ENCODE measurements around the gene MKRN3.
"Not testable (repeated sequence)": the region's sequence is repeated elsewhere in the genome, so short reads cannot be mapped to it uniquely, and the experiment has no call there.

Gene MKRN3

DNA sequence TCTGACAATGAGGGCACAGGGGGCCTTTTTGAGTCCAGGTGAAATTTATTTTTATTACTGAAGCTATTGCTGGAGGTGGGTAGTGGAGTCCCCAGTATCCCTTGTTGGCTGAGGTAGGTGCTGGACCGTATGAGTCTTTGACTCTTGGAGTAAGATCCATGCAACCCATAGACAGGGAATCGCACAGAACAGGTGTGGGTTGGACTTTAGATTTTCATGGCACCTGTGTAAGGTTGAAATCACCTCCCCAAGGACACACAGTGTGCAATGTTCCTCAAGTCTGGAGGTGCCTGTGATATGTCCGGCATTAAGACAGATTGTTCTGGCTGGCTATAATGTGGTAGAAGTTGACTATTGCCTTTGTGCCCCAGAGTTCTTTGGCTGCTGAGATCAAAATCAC lies 23.5 kb downstream of the MKRN3 start:
- DNase-seq (ENCODE audit: low read depth in 2 of 2) = no peak

DNA sequence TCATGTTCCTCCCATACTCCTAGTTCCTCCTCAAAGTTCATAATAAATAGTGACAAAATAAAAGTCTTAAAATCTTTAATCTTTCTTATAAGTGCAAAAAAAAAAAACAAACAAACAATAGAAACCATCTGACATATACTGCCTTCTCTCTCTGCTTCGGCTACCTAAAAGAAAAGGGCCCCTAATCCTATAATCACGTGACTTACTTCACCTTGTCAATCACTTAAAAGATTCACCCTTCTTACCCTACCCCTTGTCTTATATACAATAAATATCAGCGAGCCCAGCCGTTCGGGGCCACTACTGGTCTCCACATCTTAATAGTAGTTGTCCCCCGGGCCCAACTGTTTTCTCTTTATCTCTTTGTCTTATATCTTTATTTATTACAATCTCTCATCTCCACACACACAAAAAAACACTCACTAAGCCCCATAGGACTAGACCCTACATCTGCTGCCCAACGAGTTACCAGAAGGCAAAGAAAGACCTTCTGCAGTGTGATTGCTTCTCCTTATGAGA lies 28.8 kb downstream of the MKRN3 start:
- DNase-seq (ENCODE audit: low read depth in 2 of 2) = no peak

DNA sequence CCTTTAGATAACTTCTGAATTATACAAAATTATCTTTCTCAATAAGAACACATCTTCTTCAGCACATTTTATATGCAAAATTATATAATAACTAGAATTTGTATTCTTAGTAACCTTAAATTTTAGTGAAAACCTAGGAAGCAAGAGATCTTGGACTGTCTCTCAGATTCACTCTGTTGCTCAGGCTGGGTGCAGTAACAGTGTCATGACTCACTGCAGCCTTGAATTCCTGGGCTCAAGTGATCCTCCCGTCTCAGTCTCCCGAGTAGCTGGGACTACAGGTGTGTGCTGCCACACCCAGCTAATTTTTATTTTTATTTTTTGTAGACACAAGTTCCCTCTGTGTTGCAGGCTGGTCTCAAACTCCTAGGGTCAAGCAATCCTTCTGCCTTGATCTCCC lies 29.9 kb downstream of the MKRN3 start:
- no peak for DNase-seq (ENCODE audit: low read depth in 2 of 2)

DNA sequence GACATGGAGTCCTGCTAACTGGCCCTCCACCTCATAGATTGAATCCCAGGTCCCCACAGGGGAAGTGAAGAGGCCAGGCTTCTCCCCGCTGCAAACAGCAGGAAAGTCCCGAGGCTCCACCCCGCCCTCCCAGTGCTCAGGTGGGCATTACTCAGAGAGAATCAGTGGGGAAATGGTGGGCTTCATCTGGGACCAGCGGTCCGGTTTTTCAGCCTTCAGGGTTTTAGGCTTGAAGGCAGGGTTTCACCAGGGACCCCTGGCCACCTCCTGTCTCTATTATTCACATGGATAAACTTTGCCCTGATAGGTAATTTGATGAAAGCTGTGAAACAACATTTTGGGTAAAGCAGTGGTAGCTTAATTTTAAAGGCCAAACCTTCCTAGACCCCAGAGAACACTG lies 31.3 kb downstream of the MKRN3 start:
- no peak for DNase-seq (ENCODE audit: low read depth in 2 of 2)

DNA sequence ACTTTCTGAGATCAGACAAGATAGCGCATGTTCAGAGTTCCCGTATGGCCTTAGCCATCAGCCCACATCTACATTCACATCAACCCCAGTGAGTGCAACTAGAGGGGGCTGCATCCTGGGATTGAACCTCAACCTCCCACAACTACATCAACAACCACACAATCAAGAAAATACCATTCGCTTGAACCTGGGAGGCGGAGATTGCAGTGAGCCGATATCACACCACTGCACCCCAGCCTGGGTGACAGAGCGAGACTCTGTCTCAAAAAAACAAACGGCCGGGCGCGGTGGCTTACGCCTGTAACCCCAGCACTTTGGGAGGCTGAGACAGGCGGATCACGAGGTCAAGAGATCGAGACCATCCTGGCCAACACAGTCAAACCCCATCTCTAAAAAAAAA lies 31.8 kb downstream of the MKRN3 start:
- not testable (repeated sequence) for DNase-seq (ENCODE audit: low read depth in 2 of 2)

DNA sequence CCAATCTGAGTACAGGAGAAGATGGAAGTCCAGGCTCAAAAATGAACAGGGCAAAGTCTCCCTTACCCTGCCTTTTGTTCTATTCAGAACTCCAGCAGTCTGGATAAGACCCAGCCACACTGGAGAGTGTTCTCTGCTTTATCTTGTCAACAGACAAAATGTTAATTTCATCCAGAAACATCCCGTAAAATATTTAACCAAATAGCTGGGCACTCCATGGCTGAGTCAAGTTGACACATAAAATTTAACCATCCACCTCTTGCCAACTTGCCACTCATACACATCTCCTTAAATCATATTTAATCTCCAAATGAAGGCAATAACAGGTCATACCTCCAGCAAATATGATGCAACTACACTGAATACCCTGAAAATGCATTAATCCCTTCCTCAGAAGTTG lies 33.6 kb downstream of the MKRN3 start:
- no peak for DNase-seq (ENCODE audit: low read depth in 2 of 2)

DNA sequence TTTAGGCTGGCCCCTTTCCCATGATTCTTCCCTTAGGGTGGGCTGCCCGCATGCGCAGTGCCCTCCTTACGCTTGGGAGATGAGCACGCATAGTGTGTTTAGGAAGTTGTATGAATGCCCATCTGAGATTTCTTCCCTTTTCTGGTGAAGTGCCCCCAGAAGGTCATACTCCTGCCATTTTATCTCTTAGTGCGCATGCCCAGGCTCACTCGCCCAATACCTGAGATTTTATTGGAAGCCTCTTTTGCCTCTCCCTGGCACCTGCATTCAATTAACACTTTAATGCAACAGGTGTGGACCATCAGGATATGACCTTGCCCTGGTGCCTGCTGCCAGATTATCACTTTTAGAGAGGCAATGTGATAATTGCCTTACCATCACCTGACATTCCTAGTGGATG lies 36.6 kb downstream of the MKRN3 start:
- no peak for DNase-seq (ENCODE audit: low read depth in 2 of 2)

DNA sequence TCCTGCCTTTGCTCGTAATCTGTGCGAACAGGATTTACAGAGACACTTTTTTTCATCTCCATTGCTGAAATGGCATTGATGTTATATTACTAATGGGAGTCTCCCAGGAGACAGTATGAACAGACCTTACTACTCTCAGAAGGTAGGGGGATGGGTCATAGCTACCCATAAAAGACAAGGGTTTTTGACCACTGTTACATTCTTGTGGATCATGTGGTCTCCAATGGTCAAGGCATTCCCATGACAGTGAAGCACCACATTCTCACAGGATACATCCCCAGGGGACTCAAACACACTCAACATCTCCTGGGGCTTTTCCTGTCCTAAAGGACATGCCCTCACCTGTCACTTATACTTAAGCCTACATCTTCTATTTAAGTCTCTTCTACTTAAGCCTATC lies 40.8 kb downstream of the MKRN3 start:
- DNase-seq (ENCODE audit: low read depth in 2 of 2) = no peak

DNA sequence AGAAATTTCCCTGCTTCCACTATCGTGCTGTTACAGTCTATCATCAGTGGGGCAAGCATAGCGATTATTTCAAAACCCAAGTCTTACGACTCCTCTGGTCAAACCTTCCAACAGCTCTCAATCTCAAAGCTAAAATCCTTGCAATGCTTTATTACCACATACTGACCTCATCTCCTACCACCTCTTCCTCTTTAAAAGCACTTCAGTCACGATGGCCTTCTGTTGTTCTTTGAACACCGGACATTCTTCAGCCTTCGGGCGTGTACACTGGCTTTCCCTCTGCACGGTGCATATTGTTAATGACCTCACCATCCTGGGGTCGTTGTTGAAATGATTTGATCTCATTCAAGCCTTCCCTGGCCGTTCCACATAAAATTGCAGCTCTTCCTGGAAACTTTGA lies 51.1 kb downstream of the MKRN3 start:
- DNase-seq (ENCODE audit: low read depth in 2 of 2) = no peak
